Brain pericyte (primary cell): ENCODE results near the gene RASA1.

ENCODE experiments used
- DNase-seq: peaks from one replicate; pipeline ENCODE4 v3.0.0-alpha.2; 2012; ENCODE audit warnings: low read depth, low spot score

The RASA1 gene

DNA sequence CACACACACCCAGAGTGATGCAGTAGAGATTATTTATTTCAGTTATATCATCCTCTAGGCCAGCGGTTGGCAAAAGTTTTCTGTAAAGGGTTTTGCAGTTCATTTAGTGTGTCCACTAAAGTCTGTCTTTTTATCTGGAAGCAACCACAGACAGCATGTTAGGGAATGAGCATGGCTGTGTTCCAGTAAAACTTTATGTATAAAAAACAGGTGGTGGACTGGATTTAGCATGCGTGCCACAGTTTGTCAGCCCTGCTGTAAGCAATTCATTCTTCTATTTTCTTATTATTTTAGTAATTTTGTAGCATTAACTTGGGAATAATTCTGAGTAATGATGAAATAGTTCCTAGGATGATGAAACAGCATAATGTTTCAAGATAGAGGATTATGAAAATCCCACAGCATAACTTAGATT lies 93.4 kb downstream of the RASA1 start:
- no peak for DNase-seq

DNA sequence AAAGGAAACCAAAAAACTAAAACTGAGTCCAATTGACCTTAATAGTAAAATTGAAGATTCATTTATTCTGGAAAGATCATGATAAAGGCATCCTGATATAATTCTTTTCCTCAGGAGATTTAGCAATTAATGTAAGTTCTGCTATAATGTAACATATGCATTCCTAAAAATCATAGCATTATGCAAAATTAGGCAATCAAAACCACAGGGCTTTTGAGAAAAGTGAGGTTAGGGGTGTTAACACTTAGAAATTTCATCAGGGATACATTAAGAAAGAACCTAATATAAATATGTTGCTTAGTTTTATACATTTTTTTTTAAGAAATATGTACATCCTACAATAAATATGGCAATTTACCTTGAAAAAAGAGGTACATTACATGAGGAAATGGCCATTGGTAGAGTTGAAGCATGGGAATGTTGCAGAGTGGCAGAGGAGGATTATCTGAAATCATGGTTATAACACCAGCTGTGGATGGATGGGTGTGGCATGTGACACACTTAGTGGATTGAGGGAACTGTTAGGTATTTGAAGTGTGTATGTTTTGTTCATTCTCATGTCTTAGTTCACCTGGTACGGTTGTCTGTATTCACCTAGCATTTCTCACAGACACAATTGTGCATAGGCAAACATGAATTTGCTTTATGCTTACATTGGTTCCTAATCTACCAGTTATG lies 94.0 kb downstream of the RASA1 start:
- no peak for DNase-seq

DNA sequence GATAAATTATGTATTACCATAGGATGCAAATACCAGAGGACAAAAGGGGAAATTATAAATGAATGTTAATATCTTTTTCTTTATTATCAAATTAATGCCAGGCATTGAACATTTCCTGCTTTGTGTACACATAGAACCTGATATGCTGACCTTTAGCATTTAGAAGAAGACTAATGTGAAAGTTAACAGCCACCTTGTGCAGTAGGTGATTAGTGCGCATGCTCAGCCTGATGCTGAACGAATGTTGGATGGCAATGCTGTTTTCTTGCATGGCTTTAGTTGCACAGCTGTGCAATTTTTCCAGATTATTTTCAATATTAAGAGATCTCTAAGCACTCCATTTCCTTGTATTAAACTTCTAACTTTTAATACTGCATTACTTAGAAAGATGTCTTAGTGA lies 99.6 kb downstream of the RASA1 start:
- no peak for DNase-seq

DNA sequence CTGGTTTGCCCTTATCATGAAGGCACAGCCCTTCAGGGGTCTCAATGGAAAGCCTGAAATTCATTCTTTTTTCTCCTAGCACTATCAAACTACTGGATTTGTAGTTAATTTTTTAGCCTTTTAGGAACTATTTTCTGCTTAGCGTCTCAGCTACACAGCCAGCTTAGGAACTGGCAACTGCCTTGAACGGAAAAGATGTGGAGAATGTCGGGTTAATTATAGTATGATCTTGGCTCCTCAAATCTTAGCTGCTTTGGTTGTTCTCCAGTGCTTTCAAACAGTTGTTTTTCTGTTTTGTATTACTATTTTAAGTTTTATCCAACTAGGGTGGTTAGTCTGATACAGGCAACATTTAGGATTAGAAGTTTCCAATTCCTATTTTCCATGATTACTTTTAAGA lies 100.9 kb downstream of the RASA1 start:
- DNase-seq, result no peak

DNA sequence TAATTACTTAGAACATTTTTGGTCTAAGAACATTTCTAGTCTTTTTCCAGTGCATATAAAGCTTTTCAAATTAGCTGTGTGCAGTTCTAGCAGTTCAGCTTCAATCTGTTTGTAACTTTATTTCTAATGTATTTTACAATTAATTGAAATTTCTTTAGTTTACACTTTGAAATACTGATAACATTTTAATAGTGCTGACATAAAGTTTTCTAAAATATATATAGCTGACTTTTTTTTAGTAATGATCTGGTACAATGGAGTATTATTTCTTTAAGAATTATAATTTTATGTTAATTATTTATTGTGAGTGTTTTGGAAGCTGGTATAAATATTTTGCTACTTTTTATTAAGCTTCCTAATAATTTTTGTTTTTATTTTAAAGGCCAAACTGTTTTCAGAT lies 101.7 kb downstream of the RASA1 start:
- DNase-seq, result no peak

DNA sequence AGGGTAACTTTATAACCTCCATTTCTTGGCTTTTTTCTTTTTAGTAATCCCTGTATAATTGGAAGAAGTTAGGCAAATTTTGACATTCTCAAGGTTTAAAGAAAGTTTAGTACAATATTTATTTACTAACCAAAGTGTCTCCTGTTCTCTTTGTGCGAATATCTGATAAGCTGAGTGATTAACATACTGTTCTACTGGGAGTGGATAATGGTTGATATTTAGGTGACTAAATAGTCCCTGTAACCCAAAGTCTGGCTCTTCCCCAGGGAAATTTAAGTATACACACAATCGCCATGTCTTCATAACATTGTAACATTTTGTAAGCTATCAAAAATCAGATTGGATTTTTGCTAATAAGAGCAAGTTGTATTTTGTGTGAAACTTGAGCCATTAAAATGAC lies 105.0 kb downstream of the RASA1 start:
- DNase-seq, result no peak

DNA sequence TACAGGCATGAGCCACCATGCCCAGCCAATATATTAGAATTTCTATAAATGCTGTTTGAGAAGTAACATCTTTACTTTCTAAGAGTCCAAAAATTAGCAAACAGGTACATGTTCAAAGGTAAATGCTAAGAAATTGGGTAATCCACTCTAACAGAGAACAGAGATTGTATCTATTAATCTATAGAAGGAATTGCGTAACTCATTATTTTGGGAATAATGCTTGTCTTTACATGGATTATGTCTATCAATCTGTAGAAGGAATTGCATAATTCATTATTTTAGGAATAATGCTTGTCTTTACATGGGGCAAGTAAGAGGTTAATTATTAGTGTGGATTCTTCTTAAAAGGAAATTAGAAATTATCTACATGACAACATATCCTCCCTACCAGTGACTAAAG lies 114.5 kb downstream of the RASA1 start:
- DNase-seq, result no peak

DNA sequence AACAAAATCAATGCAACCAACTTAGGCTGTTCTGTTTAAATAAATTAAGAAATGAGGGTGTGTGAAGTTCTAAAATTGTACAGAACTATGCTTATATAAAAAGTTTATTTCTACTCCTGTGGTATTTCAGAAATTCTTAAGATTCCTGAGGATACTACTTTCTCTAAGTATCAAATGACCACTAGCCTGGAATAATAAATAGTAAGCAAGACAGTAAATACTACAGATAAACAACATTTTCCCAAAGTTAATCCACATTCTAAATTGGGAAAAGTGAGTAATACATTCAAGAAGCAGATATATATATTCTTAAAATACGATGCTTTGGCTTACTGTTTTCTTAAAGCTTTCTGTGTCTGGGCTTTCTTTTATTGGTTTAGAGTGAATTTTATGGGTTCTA lies 115.5 kb downstream of the RASA1 start:
- no peak for DNase-seq

DNA sequence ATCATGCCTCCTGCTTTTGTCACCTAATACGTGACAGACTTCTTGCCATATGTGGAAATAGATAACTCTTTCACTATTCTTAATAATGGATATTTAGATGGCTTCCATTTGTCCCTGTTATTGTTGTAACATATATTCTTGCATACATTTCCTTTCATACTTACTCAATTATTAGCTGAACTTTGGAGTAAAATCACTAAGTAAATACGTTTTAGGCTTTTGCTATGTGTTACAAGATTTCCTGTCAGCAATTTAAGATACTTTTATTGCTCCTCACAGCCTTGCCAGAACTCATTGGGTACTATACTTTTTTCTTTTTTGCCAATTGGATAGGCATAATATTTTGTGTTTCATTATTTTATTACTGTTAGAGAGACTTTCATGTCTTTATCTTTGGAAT lies 118.1 kb downstream of the RASA1 start:
- no peak for DNase-seq

DNA sequence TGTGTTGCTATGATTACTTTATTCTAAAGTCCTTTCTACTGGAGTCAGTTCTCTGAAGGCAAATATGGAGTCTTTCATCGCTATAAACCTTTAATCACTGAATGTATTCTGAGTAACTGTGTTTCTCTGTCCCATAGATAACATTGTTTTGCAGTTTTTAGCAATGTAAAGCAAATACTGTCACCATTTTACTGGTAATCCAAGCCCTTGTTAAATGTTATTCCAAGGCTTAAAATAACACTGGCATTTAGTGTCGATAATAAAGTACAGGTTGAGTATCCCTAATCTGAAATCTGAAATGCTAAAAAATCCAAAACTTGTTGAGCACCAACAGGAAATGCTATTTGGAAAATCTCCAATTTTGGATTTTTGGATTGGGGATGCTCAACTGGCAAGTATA lies 120.4 kb downstream of the RASA1 start:
- no peak for DNase-seq

DNA sequence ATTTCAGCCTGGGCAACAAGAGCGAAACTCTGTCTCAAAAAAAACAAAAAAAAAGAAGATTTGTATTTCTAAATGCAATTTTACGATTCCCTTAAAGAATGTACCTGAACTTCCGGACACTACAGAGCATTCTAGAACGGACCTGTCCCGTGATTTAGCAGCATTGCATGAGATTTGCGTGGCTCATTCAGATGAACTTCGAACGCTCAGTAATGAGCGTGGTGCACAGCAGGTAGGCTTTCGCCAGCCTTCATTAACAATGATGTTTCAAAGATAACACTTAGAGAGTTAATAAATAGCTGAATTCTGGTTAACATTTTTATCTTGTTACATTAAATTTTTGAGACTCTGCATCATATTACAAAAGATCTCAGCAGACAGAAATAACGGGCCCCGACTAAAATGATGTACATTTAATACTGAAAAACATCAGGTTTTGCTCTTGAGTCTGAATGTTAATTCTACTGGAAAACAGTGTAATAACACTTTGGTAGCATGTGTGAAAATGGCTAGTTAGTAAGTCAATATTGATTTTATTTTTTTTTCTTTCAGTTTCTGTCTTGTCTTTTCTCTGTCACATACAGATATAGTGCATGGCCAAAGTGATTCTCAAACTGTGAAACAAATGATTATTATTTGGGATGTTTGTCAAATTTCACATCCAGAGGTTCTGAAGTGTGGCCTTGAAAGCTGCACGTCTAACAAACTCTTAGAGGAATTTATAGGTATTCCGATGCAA lies 121.8 kb downstream of the RASA1 start:
- DNase-seq, result no peak

DNA sequence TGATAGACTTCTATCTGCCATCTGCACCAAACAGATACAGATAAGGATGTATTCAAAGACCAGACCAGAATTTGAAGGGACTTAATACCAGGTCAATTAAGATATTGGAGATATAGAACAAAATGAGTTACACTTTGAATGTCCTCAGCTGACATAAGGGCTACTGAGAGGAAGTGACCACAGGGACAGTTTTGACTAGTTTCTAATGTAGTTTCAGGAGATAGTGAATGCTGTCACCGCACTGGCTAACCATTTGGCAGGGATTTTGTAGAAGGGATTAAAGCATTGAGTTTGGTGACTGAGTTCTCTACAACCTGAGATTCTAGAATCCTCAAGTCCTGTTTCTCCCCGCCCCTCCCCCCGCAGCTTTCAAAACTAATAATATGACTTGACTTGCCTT lies 122.4 kb downstream of the RASA1 start:
- no peak for DNase-seq

DNA sequence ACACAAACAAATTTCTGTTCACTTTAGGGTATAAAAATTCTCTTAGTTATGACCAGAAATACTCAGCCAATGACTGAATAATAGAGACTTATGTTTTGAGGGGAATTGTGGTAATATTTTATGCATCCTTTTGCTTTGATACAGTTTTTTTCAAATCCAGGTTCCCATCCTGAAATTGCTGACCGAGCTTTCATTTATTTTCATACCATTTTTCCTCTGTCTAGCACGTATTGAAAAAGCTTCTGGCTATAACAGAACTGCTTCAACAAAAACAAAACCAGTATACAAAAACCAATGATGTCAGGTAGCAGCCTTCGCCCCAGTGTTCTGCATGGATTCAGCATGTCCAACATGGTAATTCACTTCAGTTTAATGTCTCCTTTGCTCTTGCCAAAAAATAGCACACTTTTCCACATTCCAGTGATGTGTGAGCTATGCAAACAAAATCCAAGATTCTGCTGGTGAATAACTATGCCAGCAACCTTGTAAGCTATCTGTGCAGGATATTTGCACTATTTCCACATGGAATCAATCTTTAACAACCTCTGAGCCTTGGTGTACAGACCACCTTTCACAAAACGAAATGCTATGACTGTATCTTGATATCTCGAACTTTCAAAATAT lies 123.0 kb downstream of the RASA1 start:
- DNase-seq, result no peak

DNA sequence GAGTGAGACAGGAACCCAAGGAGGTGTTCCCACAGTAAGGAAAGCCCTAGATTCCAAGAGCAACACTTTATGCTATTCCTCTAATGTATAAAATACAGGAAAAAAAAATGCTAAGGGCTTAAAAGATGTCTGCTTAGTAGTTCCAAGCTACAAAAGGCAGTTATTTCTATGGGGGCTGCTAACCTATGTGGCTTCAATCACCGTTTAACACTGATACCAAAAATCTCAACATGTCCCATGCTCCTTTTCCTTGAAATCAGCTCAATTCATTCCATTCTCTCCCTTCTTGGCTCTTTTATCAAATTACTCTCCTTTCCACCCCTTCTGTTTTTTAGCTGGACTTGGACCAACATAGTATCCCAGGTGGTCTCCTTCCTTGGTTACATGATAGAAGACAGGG lies 124.5 kb downstream of the RASA1 start:
- no peak for DNase-seq

DNA sequence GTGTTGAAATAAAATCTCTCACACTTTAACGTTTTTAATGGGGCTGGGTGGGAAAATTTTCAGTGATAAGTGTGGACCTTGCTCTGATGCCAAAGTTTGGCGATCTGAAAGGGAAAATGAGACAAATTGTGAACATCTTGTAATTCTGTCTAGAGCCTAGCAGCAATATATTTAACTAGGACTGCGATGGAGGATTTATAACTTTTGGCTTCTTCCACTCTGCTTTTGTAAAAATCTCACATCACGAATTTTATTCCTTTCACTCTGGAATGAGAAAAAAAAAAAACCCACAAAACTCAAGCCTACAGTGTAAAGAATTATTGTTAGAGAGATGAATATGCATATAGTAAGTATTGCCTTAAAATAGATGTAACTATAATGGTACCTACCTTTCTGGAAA lies 125.1 kb downstream of the RASA1 start:
- no peak for DNase-seq

DNA sequence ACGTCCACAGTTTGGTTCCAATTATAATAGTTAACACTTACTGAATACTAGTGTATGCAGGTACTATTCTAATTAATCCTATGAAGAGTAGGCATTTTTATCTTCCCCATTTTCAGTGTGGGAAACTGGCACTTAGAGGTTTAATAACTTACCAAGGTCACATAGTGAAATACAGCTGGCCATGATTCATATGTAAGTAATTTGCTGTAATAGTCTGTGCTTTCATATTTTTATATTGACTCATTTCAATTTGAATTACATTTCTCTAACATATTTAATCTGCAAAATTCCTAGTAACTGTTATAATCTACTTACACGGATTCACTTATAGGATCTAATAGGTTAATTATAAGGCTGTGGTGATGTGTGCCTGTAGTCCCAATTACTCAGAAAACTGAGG lies 125.6 kb downstream of the RASA1 start:
- DNase-seq, result no peak

DNA sequence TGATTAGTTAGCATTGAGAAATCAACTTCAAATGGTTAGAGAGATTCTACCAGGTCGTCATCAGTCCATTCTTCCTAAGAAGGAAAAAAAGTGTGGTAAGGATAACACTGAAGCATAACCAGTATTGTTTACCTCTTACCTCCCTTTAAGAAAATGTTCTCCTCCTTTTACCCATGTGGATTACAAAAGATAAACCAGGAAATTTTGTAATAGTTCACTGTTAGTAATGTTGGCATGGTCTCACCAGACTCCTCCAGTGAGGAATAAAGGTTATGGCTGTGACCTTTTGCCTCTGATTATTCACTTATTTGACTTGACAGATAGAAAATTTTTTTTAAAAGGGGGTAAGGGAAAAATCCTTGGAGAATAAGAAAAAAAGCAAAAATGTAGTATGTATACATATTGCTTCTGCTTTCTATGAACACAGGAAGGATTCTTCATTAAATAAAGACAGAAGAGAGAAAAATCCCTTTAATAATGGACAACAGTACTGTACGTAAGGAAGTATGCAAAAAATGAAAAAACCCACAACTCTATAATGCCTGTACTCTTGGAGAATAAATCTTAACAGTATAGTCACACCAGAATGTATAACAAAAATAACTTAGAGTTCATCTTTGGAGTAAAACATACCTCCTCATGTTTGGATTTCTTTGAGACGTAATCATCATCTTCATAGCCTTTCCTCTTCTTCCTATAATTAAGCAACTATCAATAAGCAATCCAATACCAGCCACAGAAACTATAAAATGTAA lies 126.9 kb downstream of the RASA1 start:
- DNase-seq, result no peak

DNA sequence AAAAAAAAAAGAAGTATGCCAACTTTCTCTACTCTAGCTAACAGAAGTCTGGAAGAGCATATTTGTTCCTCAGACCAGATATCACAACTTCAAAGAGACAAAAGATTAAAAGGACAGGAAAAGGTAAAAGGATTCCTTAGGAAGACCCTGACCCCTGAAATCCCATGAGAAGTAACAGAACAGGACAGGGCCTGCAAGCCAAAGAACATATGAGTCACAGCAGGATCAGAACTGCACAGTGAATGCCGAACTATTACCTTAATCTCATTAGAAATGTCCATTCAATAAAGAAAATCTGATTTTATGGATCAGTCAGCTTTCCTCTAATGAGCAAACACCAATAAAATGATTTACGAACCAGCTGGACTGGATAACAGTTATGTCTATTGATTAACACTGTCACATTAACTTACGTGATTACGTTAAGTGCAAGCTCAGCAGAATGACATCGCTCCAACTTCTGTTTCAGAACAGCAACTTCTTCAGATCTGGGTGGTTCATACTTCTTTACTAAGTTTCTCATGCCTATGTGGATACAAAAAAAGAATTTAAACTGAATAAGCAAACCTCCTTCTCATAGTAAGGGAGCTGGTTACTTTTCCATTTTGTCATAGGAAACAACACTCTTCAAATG lies 131.4 kb downstream of the RASA1 start:
- no peak for DNase-seq

DNA sequence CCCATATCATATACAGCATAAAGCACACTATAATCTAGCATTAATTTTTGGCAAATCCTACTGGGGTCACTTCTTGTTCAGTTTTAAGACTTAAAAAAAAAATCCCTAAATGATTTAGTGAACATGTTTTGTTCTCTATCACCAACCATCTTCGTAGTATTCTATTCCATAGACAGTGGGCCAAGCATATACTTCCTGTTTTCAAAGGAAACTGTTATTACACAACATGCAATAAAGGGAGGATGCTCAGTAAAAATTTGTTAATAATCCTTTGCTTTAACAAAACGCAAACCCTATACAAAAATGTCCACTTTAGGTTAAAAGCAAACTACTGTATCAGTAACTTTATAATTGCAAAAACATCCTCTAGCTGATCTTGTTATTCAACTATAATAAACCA lies 132.0 kb downstream of the RASA1 start:
- DNase-seq, result no peak

DNA sequence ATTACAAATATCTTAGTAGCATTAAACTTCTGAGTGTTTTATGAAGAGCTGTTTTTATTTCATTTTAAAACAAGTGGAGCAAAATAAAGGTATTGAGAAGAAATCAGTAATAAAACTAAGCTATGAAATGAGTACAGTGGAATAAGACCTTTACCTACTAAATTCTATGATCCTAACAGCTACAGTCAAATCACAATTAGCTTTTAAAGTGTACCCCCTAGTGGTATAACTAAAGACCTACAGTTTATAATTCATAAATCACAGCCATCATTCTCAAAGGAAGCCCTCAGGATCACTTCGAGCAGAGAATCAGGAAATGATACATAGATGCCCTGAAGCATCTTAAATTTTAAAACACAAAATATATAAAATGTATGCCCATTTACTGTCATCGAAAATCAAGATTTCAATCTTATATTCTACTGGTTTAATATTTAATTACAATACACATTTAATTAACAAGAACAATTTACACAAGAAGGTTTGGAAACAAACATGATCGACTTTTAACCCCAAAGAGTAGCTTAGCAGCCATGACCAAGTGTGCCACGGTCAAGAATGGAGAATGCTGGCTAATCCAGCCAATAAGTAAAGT lies 132.7 kb downstream of the RASA1 start:
- no peak for DNase-seq

DNA sequence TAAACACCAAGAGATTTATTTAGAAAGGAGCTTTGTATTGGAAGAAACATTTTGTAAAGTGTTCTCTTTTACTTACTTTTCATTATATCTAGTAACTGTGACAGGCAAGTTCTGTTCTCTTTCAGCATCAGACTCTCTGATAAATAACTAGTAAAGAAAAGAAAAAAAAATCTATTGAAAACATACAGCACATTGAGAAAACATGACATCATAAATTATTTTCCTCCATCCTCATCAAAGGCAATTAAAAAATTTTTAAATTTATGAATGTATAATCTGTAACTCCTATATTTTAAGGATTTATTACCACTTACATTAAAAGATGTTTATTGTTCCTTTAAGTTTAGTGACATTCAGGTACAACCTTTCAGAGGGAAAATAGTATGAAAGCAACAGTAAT lies 133.9 kb downstream of the RASA1 start:
- no peak for DNase-seq

DNA sequence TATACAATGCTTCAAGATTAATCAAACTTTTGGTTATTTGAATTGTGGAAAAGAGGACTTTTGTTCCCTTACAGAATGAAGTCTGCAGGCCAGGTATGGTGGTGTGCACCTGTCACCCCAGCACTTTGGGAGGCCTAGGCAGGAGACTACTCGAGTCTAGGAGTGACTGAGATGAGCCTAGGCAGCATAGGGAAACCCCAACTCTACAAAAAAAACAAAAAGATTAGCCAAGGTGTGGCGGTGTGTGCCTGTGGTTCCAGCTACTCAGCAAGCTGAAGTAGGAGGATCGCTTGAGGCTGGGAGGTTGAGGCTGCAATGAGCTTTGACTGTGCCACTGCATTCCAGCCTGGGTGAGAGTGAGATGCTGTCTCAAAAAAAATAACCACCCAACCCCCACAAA lies 135.7 kb downstream of the RASA1 start:
- no peak for DNase-seq
